HepG2 (cell line): Measurements from ENCODE around the gene TRPC4AP. TPM values are rescaled to one million over a fixed set of nuclear protein-coding genes. Genes with fewer than 3 reads are reported as not detected.
A peak's percentile ranks its signal among the peaks of the same experiment; 100 is the strongest.

Source experiments
- ATAD3A ChIP-seq: sonication (generic); formaldehyde crosslinking; IDR thresholded peaks from 2 replicates; pipeline ENCODE4 v1.4.0; 2020; ENCODE audit warnings: missing genetic modification reagents
- CENPX ChIP-seq: sonication (generic); formaldehyde crosslinking; IDR thresholded peaks from 2 replicates; pipeline ENCODE4 v1.9.0; 2021; ENCODE audit warnings: mild to moderate bottlenecking, missing genetic modification reagents, moderate library complexity
- CTCF ChIP-seq: sonication (generic); formaldehyde crosslinking; IDR thresholded peaks from 2 replicates; pipeline ENCODE4 v1.5.0; 2020; ENCODE audit warnings: mild to moderate bottlenecking, missing genetic modification reagents, moderate library complexity
- ELF1 ChIP-seq: sonication (generic); formaldehyde crosslinking; IDR thresholded peaks from 2 replicates; pipeline ENCODE4 v1.4.0; 2020; ENCODE audit warnings: missing genetic modification reagents
- GFI1 ChIP-seq: sonication (generic); formaldehyde crosslinking; IDR thresholded peaks from 2 replicates; pipeline ENCODE4 v1.5.0; 2020; ENCODE audit warnings: missing genetic modification reagents, mild to moderate bottlenecking, borderline replicate concordance
- KLF12 ChIP-seq: sonication (generic); formaldehyde crosslinking; IDR thresholded peaks from 2 replicates; pipeline ENCODE4 v1.4.0; 2020; ENCODE audit warnings: missing genetic modification reagents, borderline replicate concordance
- MEIS2 ChIP-seq: sonication (generic); formaldehyde crosslinking; IDR thresholded peaks from 2 replicates; pipeline ENCODE4 v1.9.0; 2021; ENCODE audit warnings: mild to moderate bottlenecking, missing genetic modification reagents
- PRDM15 ChIP-seq: sonication (generic); formaldehyde crosslinking; IDR thresholded peaks from 2 replicates; pipeline ENCODE4 v1.4.0; 2020; ENCODE audit warnings: missing genetic modification reagents
- SRSF4 ChIP-seq: fragments of 200-400 bp; formaldehyde crosslinking; IDR thresholded peaks from one replicate; pipeline ENCODE4 v1.6.1; 2018; ENCODE audit warnings: mild to moderate bottlenecking, low read depth, low read length, moderate library complexity; ENCODE audit not compliant: poor library complexity, severe bottlenecking
- STAG1 ChIP-seq: sonication (generic); formaldehyde crosslinking; IDR thresholded peaks from 2 replicates; pipeline ENCODE4 v1.4.0; 2020; ENCODE audit warnings: missing genetic modification reagents
- TRIM24 ChIP-seq: sonication (generic); formaldehyde crosslinking; IDR thresholded peaks from 2 replicates; pipeline ENCODE4 v1.8.0; 2022; ENCODE audit warnings: mild to moderate bottlenecking, missing genetic modification reagents
- YEATS2 ChIP-seq: sonication (generic); formaldehyde crosslinking; IDR thresholded peaks from 2 replicates; pipeline ENCODE4 v1.4.0; 2020; ENCODE audit warnings: missing genetic modification reagents, borderline replicate concordance
- ZKSCAN8 ChIP-seq: IDR thresholded peaks from 2 replicates; pipeline ENCODE4 v1.6.1; 2016; ENCODE audit warnings: borderline replicate concordance, missing genetic modification reagents, missing compliant biosample characterization
- ZMAT3 ChIP-seq: sonication (generic); formaldehyde crosslinking; conservative IDR thresholded peaks from 2 replicates; pipeline ENCODE4 v1.7.0; 2021; ENCODE audit warnings: missing genetic modification reagents
- ZNF101 ChIP-seq: sonication (generic); formaldehyde crosslinking; IDR thresholded peaks from 2 replicates; pipeline ENCODE4 v1.4.0; 2020; ENCODE audit warnings: mild to moderate bottlenecking, low read depth, missing genetic modification reagents, borderline replicate concordance
- ZNF274 ChIP-seq: sonication (generic); formaldehyde crosslinking; IDR thresholded peaks from 2 replicates; pipeline ENCODE4 v1.5.1; 2020; ENCODE audit warnings: mild to moderate bottlenecking, missing genetic modification reagents
- ZNF276 ChIP-seq: sonication (generic); formaldehyde crosslinking; IDR thresholded peaks from 2 replicates; pipeline ENCODE4 v1.4.0; 2020; ENCODE audit warnings: mild to moderate bottlenecking, low read depth, missing genetic modification reagents
- ZNF34 ChIP-seq: sonication (generic); formaldehyde crosslinking; IDR thresholded peaks from 2 replicates; pipeline ENCODE4 v1.4.0; 2020; ENCODE audit warnings: mild to moderate bottlenecking, missing genetic modification reagents, borderline replicate concordance
- ZNF468 ChIP-seq: sonication (generic); formaldehyde crosslinking; IDR thresholded peaks from 2 replicates; pipeline ENCODE4 v1.8.0; 2022; ENCODE audit warnings: mild to moderate bottlenecking, moderate library complexity, missing genetic modification reagents
- ZNF670 ChIP-seq: sonication (generic); formaldehyde crosslinking; IDR thresholded peaks from 2 replicates; pipeline ENCODE4 v1.8.0; 2022; ENCODE audit warnings: mild to moderate bottlenecking, missing genetic modification reagents, borderline replicate concordance
- ZNF737 ChIP-seq: sonication (generic); formaldehyde crosslinking; IDR thresholded peaks from 2 replicates; pipeline ENCODE4 v1.5.0; 2020; ENCODE audit warnings: missing genetic modification reagents, mild to moderate bottlenecking, borderline replicate concordance
- ZNF746 ChIP-seq: sonication (generic); formaldehyde crosslinking; IDR thresholded peaks from 2 replicates; pipeline ENCODE4 v1.8.0; 2022; ENCODE audit warnings: mild to moderate bottlenecking, missing genetic modification reagents
- ZNF883 ChIP-seq: sonication (generic); formaldehyde crosslinking; IDR thresholded peaks from 2 replicates; pipeline ENCODE4 v1.5.1; 2020; ENCODE audit warnings: mild to moderate bottlenecking, missing genetic modification reagents; ENCODE audit errors: not compliant biosample characterization
- polyA plus RNA-seq, 8 experiments: library from polyadenylated mRNA; depleted of rRNA in 3 of 8; stranded (reverse) in 7 of 8; unstranded in 1 of 8; fragments of >200 nt; fragmentation: Illumina TruSeq in 4 of 8; extraction: Trizol in 4 of 8; gene quantifications; 2 replicates each; pipeline versions ENCODE4 v1.2.1 to v1.2.3, GENCODE V29; 2011 to 2016; ENCODE audit warnings: low read depth in 4 of 8, missing spikeins in 1 of 8, mixed read lengths in 1 of 8; ENCODE audit not compliant: insufficient read depth in 1 of 8
- total RNA-seq, 5 experiments: library from RNA; depleted of rRNA; stranded (reverse); fragments of >200 nt; fragmentation: Illumina TruSeq; extraction: Trizol; gene quantifications; 2 replicates each; pipeline ENCODE4 v1.2.3, GENCODE V29; 2016; ENCODE audit warnings: low read depth in 1 of 5

Gene TRPC4AP
- total and polyA plus RNA-seq, 2 of the 13 experiments (the other 11 are each of a cell fraction or from before 2014, with no cell fraction given): 136 to 137 TPM

- TF ChIP-seq ZNF101 (CRISPR knock-in tag): no peak
- no peak for TF ChIP-seq PRDM15 (CRISPR knock-in tag)
- TF ChIP-seq KLF12 (CRISPR knock-in tag): 0 out of 2 replicates have a peak, but pooled peaks have one; percentile 73
- no peak for TF ChIP-seq ELF1 (CRISPR knock-in tag)
- TF ChIP-seq YEATS2 (CRISPR knock-in tag): no peak
- no peak for TF ChIP-seq ZNF34 (CRISPR knock-in tag)
- no peak for TF ChIP-seq STAG1 (CRISPR knock-in tag)
- no peak; the same call in 1 of the 2 replicates for TF ChIP-seq GFI1 (CRISPR knock-in tag)
- no peak for TF ChIP-seq ZKSCAN8 (CRISPR knock-in tag)
- no peak for TF ChIP-seq ZNF468
- no peak for TF ChIP-seq ATAD3A
- no peak for TF ChIP-seq ZNF737
- TF ChIP-seq ZNF746 (CRISPR knock-in tag): no peak
- TF ChIP-seq MEIS2: no peak
- TF ChIP-seq ZMAT3 (CRISPR knock-in tag): peak; percentile 68; the same call in 1 of the 2 replicates
- TF ChIP-seq ZNF883 (CRISPR knock-in tag): no peak
- no peak; the same call in none of the 2 replicates for TF ChIP-seq ZNF276 (CRISPR knock-in tag)
- 0 out of 2 replicates have a peak, but pooled peaks have one; percentile 3 for TF ChIP-seq CTCF
- TF ChIP-seq TRIM24: peak; percentile 20; the same call in 1 of the 2 replicates
- no peak for TF ChIP-seq ZNF274 (CRISPR knock-in tag)
- no peak for TF ChIP-seq SRSF4
- TF ChIP-seq CENPX (CRISPR knock-in tag): no peak
- TF ChIP-seq ZNF670 (CRISPR knock-in tag): no peak; the same call in 1 of the 2 replicates
Measured at GRCh38 chr20:34994509-34995131, 98.0 kb downstream of the TRPC4AP start (continued).
